Stimulated activated CD4-positive, alpha-beta T cell treated with anti-CD3 and anti-CD28 coated beads, Interleukin-4, amount 100 ng/mL, for 24 hours (primary cell): ENCODE measurements around the gene WDR64.
"Not testable (repeated sequence)": the region's sequence is repeated elsewhere in the genome, so short reads cannot be mapped to it uniquely, and the experiment has no call there.

Experiments
- DNase-seq: peaks from one replicate; pipeline ENCODE4 v3.0.0-alpha.2; 2020

The WDR64 gene

GRCh38 chr1:241703739-241704138, 51.7 kb downstream of the WDR64 start:
- DNase-seq = not testable (repeated sequence)

- no peak for DNase-seq
Observed at GRCh38 chr1:241706257-241706656, 54.2 kb downstream of the WDR64 start.

- no peak for DNase-seq
Observed at GRCh38 chr1:241706967-241707366, 54.9 kb downstream of the WDR64 start.

GRCh38 chr1:241707442-241707841, 55.4 kb downstream of the WDR64 start:
- DNase-seq = no peak

GRCh38 chr1:241711326-241711725, 59.2 kb downstream of the WDR64 start:
- no peak for DNase-seq

GRCh38 chr1:241713316-241713715, 61.2 kb downstream of the WDR64 start:
- no peak for DNase-seq

- DNase-seq = no peak
Observed at GRCh38 chr1:241714321-241715218, 62.5 kb downstream of the WDR64 start.

GRCh38 chr1:241715435-241715834, 63.4 kb downstream of the WDR64 start:
- DNase-seq = no peak

GRCh38 chr1:241715956-241716355, 63.9 kb downstream of the WDR64 start:
- no peak for DNase-seq

- DNase-seq = peak; percentile 32
Observed at GRCh38 chr1:241716915-241717656, 65.0 kb downstream of the WDR64 start.

- DNase-seq = no peak
Observed at GRCh38 chr1:241717975-241718374, 65.9 kb downstream of the WDR64 start.

- DNase-seq = no peak
Observed at GRCh38 chr1:241721011-241721410, 68.9 kb downstream of the WDR64 start.

GRCh38 chr1:241722947-241723346, 70.9 kb downstream of the WDR64 start:
- DNase-seq = no peak

GRCh38 chr1:241724741-241725356, 72.8 kb downstream of the WDR64 start:
- DNase-seq = no peak

- DNase-seq = no peak
Observed at GRCh38 chr1:241730031-241730430, 78.0 kb downstream of the WDR64 start.

- no peak for DNase-seq
Observed at GRCh38 chr1:241733899-241734298, 81.8 kb downstream of the WDR64 start.

GRCh38 chr1:241734533-241734932, 82.5 kb downstream of the WDR64 start:
- no peak for DNase-seq

- DNase-seq = not testable (repeated sequence)
Observed at GRCh38 chr1:241735493-241735926, 83.4 kb downstream of the WDR64 start.

GRCh38 chr1:241736387-241736786, 84.3 kb downstream of the WDR64 start:
- DNase-seq = no peak

GRCh38 chr1:241738284-241739078, 86.4 kb downstream of the WDR64 start:
- no peak for DNase-seq

GRCh38 chr1:241742084-241742483, 90.0 kb downstream of the WDR64 start:
- no peak for DNase-seq

GRCh38 chr1:241744591-241744990, 92.5 kb downstream of the WDR64 start:
- DNase-seq = no peak

- DNase-seq = no peak
Observed at GRCh38 chr1:241747992-241748391, 95.9 kb downstream of the WDR64 start.
